HG03342 (cell line): ENCODE results near the gene FASLG.
"Not testable (repeated sequence)": the region's sequence is repeated elsewhere in the genome, so short reads cannot be mapped to it uniquely, and the experiment has no call there.

Experiments
- ATAC-seq: cut with Tn5 transposase; IDR thresholded peaks from one replicate; pipeline ENCODE4 v1.9.1; 2021; ENCODE audit warnings: mild to moderate bottlenecking, moderate library complexity; ENCODE audit not compliant: unreplicated experiment

Gene FASLG

DNA sequence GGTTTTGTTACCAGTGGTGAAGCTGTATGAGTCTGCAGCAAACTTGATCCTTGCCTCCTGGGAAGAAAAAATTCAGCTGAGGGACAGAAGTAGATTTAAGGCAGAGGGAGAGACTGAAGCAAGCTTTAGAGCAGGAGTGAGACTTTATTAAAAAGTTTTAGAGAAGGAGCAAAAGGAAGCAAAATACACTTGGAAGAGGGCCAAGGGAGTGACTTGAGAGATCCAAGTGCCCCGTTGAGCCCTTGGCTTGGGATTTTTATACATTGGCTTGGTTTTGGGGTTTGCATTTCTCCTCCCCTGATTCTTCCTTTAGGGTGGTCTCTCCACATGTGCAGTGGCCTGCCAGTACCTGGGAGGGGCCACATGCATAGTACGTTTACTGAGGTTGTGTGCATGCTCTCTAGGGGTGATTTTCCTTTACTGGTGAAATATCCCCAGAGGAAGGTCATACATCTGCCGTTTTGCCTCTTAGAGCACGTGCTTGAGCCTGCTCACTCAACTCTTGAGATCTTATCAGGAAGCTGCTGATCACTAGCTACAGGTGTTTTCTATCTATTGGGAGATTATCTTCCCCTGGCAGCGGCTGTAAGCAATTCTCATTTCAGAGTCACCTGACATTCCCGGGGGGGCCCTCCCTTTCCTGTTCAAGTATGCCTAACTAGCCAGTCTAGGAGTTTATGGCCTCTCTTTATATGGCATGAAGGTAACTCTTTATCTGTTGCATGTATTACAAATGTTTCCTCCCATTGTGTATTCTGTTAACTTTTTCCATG lies 20.3 kb downstream of the FASLG start:
- no peak for ATAC-seq

GRCh38 chr1:172680244-172680643 lies 21.3 kb downstream of the FASLG start:
- no peak for ATAC-seq

GRCh38 chr1:172680733-172681275 lies 21.9 kb downstream of the FASLG start:
- no peak for ATAC-seq

GRCh38 chr1:172682812-172683211 lies 23.9 kb downstream of the FASLG start:
- no peak for ATAC-seq

GRCh38 chr1:172686143-172686542 lies 27.2 kb downstream of the FASLG start:
- ATAC-seq = no peak

DNA sequence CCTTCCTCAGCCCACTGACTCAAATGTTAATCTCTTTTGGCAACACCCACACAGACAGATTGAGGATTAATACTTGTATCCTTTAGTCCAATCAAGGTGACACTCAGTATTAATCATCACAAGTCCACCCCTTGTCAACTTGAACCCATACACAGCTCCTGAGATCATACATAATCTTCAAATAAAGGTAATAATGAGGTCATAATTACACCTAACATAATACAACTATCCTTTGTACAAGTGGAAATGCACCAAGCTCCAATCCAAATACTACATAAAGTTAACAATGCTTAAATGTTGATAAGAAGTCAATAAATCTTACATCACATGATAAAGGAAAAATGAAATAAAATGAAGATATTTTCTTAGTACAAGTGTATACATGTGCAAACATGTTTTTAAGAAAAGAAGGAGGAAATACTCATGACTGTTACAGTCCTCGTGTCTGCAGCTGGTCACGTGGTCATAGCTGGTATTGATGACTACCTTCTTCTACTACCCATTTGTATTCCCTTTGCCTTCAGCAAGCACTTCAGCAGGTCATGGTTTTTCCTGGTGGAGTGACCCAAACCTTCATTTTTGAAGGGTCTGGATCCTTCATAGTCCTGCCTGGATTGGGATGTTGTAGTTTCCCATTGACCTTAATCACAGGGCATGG lies 29.7 kb downstream of the FASLG start:
- ATAC-seq = not testable (repeated sequence)

DNA sequence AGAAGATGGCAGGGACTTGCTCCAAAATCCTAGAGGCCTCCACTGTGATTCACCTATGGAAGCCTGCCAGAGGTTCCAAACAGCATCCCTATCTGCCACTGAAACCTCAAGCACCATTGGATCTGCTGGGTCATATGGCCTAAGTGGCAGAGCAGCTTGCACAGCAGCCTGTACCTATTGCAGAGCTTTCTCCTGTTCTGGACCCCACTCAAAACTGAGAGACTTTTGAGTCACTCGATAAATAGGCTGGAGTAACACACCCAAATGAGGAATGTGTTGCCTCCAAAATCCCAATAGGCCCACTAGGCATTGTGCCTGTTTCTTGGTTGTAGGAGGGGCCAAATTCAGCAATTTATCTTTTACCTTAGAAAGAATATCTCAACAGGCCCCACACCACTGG lies 32.0 kb downstream of the FASLG start:
- ATAC-seq = not testable (repeated sequence)

- ATAC-seq = peak; percentile 36
These were observed 38.7 kb downstream of the FASLG start for GRCh38 chr1:172697534-172698002.

GRCh38 chr1:172698224-172698623 lies 39.3 kb downstream of the FASLG start:
- ATAC-seq = no peak

DNA sequence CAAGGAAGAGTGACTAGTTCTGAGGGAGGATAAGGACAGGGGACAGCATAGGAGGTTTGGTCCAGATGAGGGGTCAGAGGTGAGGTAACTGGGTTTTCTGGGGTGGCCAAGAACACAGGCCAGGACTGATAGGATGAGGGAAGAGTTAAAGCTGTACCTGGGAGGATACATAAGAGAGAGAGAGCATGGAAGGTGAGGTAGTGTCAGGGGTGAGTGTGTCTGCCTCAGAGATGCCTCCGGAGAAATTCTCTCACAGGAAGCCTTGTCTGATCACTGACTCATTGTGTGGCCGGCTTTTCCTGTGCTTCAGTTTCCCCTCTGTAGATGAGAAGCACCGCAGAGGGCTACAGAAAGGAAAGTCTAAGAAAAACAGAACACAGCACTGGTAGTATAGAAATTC lies 40.2 kb downstream of the FASLG start:
- peak; percentile 58 for ATAC-seq

DNA sequence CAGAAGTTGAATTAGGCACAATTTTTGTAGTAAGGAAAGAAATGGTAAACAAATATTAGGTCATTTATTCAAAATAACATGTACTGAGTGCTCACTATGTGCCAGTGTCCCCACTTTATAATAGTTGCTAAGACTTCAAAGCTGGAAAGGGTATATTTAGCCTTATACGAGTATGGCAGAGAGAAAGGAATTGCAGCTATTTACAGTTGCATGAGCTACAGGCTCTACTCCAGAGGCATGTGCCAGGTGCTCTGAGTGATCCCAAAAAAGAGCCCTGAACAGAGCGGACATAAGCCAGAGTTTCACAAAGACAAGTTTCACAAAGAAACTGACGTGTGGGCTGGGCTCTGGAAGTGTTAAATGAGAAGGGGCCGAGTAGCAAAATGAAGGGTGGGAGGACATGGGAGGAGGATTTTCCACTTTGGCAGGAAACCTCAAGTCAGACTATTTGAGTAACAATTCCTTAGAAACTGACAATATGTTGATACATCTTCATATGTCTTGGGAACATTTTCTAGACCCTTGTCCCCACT lies 40.9 kb downstream of the FASLG start:
- ATAC-seq = no peak

- ATAC-seq = no peak
These were observed 41.7 kb downstream of the FASLG start for GRCh38 chr1:172700556-172700955.

DNA sequence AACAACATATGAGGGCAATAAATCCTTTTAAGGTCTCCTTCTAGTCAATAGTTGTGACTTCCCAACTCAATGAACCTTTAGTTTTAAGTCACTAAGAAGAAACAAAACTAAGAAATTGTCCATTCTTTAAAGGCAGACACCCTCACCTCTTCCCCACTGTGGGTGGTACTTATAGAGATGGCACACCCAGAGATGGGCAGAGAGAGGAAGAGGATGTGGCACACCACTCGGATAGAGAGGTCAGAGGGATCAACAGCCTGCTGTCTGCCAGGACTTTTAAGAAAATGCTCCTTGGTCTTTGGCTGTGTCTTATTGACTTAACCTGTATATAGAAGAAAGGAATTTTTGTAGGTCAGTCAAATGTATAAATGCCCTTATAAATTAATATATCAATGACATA lies 45.1 kb downstream of the FASLG start:
- ATAC-seq = no peak

DNA sequence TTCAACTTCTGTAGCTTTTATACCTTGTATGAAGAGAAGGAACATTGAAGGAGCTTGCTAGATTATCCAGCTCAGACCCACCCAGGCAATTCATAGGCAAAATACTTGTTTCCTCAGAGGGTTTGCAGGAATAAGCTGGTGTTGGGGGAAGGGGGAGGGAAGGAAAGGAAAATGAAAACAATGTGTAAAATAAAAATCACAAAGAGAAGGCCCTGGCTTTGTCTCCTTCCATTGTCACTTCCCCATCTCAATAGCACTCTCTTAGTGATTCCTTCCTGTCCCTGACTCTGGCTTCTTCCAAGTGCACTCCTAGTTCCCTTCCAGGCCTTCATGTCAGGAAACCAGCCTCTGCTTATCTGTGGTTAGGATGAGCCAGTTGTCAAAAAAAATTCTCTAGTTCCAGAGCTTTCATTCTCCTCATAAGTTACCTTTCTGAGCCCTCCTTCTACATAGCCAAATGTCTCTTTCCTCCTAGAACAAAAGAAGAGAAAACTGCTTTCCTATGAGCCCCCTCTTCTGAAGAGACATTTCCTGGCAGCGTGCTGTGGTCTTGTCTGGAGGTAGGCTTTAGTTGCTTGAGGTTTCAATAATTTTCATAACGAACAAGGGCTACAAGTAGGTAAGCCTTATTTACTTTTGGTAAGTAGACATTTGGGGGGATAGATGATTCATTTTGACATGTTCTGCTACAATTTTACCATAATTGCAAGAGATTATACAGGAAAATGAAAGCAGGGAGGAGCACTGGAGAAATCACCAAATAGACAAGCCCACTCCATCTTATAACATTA lies 45.7 kb downstream of the FASLG start:
- no peak for ATAC-seq

DNA sequence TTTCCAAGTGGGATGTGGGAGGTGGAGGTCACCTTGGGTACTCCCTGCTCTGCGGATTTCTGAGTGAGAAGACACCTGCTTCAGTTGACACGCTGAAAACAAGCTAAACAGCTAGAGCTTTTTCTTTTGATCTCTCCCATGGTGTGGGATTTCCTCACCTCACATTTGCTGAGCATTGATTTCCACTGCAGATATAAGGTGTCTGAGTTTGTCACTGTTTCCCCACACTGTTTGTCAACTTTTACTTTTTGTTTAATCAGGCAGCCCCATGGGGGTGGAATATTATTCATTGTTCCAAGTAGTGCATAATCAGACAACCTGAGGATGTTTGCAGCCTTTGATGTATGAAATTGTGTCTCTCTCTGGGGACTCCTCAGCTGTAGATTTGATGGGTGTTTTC lies 49.5 kb downstream of the FASLG start:
- no peak for ATAC-seq

- ATAC-seq = no peak
These were observed 52.7 kb downstream of the FASLG start for GRCh38 chr1:172711558-172711957.

GRCh38 chr1:172713466-172713865 lies 54.6 kb downstream of the FASLG start:
- no peak for ATAC-seq
